ENCODE measurements around the gene CFD.
"Not testable (repeated sequence)": the region's sequence is repeated elsewhere in the genome, so short reads cannot be mapped to it uniquely, and the experiment has no call there.

CFD gene

DNA sequence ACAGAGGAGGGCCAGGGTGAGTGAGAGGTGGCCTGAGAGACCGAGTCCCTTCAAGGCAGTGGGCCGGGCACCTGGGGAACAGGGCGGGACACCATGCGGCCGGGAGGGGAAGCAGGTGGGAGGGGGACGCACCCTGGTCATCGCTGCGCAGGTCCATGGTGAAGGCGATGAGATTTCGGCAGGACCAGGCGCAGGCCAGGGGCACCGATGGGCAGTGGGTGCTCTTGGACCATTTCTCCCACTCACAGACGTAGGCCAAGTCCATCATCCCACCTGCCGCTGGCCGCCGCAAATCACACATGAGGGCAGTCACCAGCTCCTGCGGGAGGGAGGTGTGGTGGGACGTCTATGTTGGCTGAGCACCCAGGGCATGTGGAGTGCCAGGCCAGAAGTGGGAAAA, 31.4 kb downstream of the CFD start:
- FAIRE-seq, result no peak

DNA sequence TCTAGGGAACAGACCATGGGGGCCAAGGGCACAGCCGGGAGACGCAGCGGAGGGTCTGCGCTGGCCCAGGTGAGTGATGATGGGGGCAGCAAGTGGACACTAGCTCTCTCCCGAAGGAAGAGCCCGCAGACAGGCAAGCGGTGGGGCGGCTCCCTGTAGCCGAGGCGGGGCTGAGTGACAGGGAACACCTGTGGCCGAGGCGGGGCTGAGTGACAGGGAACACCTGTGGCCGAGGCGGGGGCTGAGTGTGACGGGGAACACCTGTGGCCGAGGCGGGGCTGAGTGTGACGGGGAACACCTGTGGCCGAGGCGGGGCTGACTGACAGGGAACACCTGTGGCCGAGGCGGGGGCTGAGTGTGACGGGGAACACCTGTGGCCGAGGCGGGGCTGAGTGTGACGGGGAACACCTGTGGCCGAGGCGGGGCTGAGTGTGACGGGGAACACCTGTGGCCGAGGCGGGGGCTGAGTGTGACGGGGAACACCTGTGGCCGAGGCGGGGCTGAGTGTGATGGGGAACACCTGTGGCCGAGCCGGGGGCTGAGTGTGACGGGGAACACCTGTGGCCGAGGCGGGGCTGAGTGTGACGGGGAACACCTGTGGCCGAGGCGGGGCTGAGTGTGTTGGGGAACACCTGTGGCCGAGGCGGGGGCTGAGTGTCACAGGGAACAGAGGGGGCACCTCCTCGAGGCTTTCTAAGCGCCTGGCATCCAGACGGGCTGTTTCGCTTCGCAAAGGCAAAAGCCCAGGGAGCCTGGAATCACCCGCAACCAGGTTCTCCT, 32.1 kb downstream of the CFD start:
- FAIRE-seq, result not testable (repeated sequence)

DNA sequence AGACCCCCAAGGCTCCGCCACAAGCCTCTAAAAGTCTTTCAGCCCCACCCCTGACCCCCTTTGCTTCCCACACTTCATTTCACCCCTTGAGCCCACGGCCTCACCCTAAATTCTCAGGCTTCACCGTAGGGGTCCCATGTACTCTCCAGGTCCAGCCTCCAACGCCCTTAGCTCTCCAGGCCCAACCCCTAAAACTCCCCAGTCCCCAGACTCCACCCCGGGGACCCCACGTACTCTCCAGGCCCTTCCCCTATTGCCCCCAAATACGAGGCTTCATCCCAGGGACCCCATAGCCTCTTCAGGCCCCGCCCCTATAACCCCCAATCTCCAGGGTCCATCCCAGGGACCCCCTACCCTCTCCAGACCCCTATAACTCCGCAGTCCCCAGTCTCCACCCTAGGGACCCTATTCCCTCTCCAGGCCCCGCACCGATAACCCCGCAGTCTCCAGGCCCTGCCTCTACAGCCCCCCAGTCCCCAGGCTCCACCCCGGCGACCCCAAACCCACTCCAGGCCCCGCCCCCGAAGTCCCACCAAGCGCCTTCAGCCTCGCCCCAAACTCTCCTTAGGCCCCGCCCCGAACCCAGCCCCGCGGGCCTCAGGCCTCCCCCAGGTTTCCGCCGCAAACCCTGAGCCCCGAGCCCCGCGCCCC, 32.9 kb downstream of the CFD start:
- FAIRE-seq, result no peak

DNA sequence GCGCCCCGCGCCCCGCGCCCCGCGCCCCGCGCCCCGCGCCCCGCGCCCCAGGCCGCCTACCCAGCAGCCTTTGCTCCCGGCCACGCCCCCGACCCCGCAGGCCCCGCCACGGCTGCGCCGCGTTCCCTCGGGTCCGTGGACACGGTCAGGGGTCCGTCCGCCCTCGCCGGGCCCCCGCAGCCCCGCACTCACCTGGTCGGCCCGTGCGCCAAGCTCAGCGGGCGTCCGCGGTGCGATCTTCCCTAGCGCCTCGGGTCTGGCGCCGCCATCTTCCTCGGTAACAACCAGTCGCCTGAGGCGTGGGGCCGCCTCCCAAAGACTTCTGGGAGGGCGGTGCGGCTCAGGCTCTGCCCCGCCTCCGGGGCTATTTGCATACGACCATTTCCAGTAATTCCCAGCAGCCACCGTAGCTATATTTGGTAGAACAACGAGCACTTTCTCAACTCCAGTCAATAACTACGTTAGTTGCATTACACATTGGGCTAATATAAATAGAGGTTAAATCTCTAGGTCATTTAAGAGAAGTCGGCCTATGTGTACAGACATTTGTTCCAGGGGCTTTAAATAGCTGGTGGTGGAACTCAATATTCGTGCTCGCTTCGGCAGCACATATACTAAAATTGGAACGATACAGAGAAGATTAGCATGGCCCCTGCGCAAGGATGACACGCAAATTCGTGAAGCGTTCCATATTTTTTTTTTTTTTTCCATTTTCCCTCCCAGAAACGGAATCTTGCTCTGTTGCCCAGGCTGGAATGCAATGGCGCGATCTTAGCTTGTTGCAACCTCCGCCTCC, 33.6 kb downstream of the CFD start, which contains the start of the genes MED16 and RNU6-9:
Gene MED16 (minus strand): TSS at position 294 of the 796 bp plus-strand sequence. CDS start 2,056 bp downstream, outside the sequence.
Gene RNU6-9 (plus strand): TSS at position 591 of the 796 bp plus-strand sequence.
- peak; percentile 82 for FAIRE-seq

DNA sequence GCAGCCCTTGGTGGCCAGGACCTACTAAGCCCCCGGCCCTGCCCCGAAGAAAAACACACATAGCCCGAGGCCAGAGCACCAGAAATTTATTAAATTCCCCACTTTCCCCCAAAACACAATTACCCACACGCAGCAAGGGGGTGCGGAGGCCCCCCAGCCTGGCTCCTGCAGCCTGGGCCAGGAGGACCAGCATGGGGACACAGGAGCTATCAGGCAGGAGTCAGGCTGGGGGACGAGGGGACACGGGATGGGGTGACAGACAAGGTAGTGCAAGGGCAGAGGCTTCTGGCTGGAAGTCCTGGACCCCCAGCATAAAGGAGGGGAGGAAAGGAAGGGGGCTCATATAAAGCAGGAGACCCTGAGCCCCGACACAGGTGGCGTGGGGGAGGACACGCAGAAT, 37.0 kb downstream of the CFD start:
- FAIRE-seq, result no peak

DNA sequence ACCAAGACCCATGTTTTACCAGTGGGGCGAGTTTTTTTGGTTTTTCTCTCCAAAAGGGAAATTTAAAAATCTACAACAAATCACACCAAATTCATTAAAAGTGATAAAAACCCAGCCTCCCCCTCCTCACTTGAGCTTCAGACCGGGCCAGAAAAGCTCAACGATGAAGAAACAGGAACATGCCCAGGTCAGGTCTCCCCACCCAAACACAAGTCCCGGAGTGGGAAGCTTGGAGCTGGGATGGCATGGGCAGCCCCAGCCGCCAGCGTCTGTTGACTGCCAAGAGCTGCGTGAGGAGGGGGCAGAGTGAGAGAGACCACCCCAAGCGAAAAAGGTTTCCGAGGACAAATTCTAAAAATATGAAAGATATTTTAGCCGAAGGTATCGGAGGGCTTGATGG, 37.5 kb downstream of the CFD start:
- no peak for FAIRE-seq

DNA sequence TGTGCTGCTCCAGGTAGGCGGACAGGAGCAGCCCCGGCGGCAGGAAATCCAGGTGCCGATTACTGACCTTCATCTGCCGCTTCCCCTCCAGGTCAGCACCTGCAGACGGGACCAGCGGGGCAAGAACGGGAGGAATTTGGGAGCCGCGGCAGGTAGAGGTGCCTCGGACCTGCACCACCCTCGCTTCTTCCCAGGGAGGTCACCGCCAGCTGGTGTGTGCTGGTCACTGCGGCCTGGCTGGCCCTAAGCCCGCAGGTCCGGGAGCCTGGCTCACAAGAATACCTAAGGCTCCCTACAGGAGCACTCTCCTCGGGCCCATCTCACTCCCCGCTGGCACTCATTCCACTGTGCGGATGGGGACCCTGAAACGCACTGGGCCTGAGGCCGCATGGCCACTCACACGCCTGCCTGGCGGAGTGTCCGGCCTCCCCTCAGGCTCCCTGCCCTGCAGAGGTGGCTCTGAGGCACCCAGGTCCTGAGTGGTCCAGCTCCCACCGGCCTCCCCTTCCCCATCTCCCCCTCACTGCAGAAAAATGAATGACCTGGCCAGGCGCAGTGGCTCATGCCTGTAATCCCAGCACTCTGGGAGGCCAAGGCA, 38.1 kb downstream of the CFD start:
- no peak for FAIRE-seq

DNA sequence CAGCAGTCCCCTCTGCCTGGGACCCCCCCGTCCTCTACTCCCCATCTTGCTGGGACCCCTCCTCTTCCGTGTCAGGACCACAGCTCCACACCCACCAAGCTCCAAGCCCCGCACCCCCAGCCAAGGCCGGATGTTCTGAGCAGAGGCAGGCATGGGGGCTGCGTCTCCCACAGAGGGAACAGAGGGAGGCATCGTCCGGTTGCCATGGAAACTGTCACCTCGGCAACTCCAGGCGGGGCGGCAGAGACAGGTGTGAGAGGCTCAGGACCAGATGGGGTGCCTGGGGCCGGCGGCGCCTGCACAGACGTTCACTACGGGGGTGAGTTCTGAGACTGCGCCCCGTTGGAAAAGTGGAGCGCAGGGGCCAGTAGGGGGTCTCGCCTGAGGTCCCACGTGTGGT, 39.2 kb downstream of the CFD start:
- FAIRE-seq, result no peak

DNA sequence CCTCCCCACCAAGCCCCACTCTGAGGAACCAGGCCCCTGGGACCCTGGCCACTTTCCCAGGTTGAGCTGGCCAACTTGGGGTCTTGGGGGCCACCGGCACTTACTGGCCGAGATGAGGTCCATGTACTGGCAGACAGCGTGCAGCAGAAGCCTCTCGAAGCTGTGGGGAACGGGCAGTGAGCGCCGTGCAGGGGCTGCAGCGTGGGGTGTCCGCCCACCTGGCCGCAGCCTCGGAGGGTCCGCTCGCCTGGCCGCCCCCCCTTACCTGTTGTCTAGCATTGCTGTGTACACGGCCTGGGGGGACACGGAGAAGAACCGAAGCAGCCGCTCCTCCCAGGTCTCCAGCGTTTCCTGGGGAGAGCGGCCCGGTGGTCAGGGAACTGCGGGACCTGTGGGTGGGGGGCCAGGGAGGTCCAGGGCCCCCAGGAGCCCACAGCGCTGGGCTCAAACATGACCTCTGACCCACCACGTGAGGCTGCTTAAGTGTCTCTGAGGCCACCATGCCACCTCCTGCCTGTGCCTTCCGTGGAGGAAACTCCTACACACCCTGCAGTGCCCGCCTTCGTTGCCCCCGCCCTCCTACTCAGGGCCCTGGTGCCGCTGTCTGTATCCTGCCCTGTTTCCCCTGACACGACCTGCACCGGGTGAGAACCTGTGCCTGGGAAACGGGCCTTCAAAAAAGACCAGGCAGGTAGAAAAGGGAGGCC, 40.0 kb downstream of the CFD start:
- no peak for FAIRE-seq

DNA sequence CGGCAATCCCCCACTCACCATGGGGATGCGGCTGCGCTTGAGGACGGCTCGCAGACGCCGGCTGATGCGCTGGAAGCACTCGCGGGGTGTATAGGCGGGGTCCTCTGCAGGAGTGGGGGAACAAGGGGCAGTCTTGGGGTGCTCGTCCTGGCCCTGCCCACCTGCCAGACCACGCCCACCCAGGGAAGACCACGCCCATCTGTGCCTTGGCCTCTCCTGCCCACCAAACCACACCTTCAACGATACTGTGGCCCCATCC, 40.5 kb downstream of the CFD start:
- FAIRE-seq, result no peak

DNA sequence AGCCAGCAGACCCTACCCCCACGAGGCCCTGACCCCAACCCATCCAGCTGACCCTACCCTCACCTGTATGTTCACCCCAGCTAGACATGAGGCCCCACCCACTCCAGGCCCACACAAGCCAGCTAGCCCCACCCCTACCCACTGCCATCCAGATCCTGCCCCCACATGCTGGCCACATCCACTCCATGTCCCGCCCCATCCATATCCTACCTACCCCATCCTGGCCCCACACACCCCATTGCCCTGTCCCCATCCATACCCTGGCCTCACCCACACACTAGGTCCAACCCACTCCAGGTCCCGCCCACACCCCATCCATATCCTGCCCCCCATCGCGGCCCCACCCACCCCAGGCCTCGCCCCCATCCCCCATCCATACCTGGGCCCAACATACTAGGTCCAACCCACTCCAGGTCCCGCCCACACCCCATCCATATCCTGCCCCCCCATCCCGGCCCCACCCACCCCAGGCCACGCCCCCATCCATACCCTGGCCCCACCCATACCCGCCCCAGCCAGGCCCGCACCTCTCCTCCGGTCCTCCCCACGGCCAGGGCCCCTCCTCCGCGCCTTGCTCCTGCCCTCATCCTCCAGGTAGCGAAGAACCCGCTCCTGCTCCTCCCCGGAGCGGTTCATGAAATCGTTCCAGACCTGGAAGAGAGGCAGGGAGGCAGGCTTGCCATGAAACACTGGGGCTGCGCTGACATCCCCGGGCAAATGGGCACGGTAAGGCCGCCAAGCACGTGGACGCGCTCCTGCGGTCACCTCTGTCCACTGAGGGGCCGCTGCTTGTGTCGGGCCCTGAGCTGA, 41.0 kb downstream of the CFD start:
- no peak for FAIRE-seq

DNA sequence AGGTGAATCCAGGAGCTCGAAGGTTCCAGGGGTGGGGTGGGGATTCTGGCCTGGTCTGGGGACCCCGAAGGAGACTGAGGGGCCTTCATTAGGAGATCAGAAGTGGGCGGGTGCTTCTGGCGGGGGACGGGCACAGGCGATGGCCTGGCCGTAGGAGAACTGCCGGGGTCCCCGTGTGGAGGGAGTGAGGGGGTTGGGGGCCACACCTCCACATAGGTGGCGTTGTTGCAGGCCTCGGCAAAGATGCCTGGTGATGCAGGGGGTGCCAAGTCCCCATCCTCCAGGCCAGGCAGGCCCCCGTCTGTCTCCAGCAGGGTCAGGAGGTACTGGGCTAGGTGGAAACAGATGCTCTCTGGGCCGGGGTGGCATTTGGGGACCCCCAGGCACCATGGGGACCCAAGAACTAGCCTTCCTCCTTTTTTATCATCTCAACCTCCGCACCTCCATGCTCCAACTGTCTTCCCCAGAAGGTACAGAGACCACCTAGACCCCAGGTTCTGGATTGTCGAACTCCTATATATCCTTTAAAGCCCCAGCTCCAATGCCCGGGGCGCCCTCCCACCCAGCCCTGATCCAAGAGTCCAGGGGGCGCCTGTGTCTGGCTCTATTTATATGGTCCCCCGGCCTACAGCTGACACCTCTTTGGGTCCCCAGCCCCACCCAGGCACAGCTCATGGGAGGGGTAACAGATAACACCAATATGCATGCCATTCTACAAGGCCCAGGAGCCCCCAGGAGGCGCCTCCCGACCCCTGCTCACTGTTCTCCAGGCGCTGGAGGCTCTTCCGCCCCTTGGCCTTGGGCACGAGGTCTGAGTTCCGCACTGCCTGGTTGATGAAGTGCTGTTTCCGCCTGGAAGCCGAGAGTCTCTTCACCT, 42.0 kb downstream of the CFD start:
- no peak for FAIRE-seq

DNA sequence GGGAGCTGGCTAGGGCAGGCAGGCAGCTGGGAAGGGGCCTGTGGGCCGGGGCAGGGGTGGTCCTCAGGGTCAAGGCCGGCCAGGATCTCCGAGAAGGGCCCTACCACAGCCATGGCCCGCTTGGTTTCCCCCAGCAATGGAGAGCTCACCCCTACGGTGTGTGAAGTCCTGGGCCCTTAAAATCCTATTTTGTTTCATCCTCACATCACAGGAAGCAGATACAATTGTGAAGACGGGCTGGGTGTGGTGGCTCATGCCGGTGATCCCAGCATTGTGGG, 42.6 kb downstream of the CFD start:
- FAIRE-seq, result no peak

DNA sequence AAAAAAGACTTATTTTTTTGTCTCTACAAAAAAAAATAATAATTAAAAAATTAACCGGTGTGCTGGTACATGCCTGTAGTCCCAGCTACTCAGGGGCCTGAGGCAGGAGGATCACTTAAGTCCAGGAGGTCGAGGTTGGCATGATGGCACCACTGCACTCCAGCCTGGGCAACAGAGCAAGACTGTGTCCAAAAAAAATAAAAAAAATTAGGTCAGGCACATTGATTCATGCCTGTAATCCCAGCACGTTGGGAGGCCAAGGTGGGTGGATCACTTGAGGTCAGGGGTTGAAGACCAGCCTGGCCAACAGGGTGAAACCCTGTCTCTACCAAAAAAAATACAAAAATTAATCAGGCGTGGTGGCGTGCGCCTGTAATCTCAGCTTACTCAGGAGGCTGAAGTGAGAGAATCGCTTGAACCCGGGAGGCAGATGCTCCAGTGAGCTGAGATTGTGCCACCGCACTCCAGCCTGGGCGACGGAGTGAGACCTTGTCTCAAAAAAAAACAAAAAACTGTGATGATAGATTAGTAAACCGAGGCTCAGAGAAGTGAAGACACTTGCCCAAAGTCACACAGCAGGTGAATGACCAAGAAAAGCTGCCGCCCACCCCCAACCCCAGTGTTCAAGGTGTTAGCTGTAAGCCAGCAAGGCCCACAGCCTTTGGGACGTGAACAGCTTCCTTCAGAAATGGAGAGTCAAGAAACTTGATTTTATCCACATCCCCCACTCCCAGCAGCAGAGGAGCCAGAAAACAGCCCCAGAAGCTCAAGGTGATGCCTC, 43.2 kb downstream of the CFD start:
- FAIRE-seq, result no peak

DNA sequence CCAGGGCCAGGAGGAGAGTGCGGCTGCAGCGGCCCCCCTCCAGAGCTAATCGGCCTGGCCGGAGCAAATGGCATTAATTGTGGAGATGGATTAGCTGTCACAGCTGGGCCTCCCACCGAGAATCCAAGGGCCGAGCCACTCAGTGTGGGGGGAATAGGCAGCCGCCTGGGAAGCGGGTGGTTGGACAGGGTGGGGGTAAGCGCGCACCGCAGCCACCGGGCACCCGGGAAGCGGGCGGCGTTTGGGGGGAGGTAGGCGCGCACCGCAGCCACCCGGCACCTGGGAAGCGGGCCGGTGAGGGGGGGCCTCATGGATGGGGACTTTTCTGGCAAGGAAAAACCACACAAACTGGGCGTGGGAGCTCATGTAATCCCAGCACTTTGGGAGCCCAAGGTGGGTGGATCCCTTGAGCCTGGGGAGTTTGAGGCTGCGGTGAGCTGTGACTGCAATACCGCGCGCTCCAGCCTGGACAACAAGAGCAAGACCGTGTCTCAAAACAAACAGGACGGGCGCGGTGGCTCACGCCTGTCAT, 43.9 kb downstream of the CFD start:
- FAIRE-seq, result no peak

DNA sequence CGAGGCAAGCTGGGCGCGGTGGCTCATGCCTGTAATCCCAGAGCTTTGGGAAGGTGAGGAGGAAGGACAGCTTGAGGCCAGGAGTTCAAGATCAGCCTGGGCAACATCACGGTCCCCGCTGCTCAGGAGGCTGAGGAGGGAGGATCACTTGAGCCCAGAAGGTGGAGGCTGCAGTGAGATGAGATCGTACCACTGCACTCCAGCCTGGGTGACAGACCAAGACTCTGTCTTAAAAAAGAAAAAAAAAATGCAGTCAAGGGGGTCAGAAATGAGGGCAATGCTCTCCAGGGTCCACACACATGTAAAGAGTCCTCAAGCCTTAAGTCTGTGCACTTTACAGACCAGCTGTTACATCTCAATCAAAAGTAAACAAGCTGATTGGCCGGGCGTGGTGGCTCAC, 45.1 kb downstream of the CFD start:
- no peak for FAIRE-seq

DNA sequence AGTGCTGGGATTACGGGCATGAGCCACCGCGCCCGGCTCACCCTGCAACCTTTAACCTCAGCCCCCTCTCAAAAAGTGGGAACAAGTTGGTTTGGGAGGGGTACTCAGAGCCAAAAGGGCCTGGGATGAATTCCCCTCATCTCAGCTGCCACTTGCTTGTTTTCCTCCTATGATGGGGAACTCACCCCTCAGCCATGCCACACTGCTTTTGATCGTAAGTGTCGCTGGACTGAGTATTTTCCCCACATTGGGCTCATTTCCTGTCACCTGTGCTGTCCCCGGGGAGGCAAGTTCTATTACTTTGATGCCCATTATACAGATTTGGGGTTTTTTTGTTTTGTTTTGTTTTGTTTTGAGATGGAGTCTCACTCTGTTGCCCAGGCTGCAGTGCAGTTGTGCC, 47.0 kb downstream of the CFD start:
- no peak for FAIRE-seq

DNA sequence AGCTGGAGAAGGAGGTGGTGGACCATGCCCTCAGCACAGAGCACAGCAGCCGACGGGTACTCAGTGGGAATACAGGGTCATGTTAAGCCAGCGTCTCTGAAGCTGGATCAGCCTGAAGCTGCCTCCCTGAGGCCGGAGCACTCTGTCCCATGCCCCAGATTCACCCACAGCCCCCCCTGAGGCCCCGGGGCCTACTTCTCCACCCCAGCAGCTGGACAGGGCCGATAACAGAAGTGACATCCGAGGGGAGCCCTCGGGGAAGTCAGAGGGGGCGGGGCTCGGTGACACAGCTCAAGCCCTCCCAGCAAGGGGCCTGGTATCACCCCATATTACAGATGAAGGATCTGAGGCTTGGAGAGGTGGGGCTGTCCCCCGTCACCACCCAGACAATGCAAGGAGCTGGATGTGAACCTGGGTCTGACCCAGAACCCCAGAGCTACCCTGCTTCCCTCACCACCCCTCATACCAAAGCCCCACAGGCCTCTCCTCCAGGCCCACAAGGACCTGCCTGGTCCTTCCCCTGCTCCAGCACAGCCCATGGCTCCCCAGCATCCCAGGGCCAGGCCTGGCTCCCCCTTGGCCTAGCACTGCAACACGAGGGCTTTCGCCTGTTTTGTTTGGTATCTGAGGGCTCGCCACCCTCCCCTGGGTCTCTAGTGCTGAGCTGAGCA, 47.9 kb downstream of the CFD start:
- FAIRE-seq, result no peak

DNA sequence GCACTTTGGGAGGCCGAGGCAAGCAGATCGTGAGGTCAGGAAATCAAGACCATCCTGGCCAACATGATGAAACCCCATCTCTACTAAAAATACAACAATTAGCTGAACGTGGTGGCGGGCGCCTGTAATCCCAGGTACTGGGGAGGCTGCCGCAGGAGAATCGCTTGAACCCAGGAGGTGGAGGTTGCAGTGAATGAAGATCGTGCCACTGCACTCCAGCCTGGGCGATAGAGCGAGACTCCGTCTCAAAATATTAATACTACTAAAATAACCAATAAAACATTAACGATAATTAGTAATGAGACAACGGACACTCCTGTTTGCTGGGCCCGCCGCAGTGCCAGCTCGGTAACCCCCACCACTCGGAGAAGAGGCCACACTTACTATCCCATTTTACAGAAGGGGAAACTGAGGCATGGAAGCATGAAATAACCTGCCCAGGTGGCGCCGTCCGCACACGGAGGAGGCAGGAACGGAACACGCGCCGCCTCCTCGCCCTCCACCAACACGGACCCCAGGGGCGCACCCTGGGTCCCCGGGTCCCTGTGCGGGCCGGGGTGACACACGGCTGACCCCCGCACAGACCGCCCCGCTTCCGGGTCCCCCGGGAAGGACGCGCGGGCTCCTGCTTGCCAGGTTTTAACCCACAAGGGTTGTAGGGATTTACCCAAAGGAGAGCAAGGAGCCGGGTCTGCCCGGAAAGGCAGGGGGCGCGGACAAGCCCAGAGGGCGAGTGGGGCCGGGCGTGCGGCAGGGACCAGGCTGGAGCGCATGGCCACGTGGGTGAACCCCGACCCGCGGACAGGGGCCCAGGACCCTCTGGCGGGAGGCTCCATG, 52.0 kb downstream of the CFD start:
- FAIRE-seq, result no peak
